Measurements from ENCODE around the gene SERPINA9.
"Not testable (repeated sequence)": the region's sequence is repeated elsewhere in the genome, so short reads cannot be mapped to it uniquely, and the experiment has no call there.

The SERPINA9 gene

DNA sequence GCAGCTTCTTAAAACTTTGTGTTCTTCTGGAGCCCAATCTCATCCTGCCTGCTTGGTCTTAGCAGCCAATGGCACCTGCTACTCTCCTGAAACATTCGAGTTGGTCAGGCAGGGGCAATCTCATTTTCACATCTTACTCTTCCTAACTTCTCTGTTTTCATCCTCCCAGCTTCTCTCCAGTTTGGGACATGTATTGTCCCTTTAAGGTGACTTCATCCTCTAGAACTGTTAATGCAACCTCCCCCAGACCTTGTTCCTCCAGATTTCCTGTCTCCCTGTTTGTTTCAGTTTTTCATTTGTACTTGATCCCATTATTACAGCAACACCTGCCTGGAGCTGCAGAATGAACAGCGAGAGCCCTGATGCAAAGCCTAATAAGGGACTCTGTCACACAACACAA is 54.7 kb downstream of the SERPINA9 start:
- no peak for DNase-seq

- DNase-seq: not testable (repeated sequence)
Measured at GRCh38 chr14:94417497-94418205, 58.3 kb downstream of the SERPINA9 start.

Data from NCI-H1092 (cell line).